ENCODE results near the gene NCKAP1. TPM values are rescaled to one million over a fixed set of nuclear protein-coding genes. Genes with fewer than 3 reads are reported as not detected.
"Not testable (repeated sequence)": the region's sequence is repeated elsewhere in the genome, so short reads cannot be mapped to it uniquely, and the experiment has no call there.

Gene NCKAP1
- total RNA-seq, 8 experiments from 2014 or later, result 70.3 to 136 (median 86.6) TPM

DNA sequence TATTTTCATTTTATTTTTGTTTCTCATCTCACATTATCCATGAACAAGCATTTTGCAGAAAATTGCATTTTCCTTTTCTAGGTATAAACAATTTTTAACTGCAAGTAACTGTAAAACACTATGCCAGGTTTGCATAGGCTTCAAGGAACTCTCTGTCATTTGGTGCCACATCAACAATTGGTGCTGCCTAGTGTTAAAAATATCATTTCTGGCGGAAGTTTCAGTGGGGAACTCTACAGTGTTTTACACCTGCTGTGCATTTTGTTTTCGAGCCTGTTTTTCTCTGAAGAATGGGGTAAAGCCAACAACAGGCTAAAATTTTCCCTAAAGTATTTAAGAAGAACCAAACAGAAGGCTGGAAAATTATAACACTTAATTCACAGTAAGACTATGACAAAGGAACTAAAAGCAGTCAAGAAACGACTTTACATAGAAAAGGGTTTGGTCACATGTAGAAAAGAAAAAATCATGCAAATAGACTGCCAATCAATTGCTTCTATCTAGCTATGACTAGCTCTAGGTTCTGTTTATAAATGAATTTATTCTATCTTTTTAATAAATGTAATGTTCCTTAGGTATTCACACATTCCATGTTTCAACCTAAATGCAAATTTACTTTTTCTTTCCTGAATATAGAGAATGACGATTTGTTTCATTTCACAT, 150.4 kb downstream of the NCKAP1 start:
- WGBS, 10 experiments, result 44 to 100% (median 89%) methylated on average over 1 to 4 of the region's 4 CpGs
- Histone ChIP-seq H3K27ac (no peak overlapping the region), H3K4me3 (no peak overlapping the region), H3K4me1 (replicated peaks in 1 of 2) (peaks cover 2 to 30% of the 10 kb centered on the region in 2 donors)
- in situ Hi-C loops (cut with MboI; ENCODE audit: low pct_unique_long_range_greater_than_20kb in 2 of 9, low sequenced_read_pairs in 9 of 9, unreplicated experiment in 9 of 9), result no loop called here
- ATAC-seq (replicated peaks in 6 of 8), result no peak

DNA sequence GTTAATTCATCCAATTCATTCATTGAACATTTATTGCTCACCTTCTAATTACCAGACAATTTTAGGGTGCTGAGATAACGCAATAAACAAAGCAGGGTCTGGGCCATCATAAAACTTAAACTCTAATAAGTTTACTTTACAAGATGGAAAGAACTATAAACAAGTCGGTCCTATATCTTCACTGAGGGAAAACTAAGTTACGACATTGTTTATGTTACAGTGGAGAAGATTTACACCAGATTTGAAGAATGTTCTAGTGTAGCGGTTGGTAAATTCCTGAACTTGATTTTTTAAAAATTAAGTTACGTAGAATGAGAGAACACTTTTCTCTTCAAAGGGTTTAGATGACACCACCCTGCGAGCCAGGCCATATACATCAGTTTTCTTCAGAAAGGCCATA, 151.2 kb downstream of the NCKAP1 start:
- in situ Hi-C loops (cut with MboI; ENCODE audit: low pct_unique_long_range_greater_than_20kb in 2 of 9, low sequenced_read_pairs in 9 of 9, unreplicated experiment in 9 of 9), result no loop called here
- H3K4me1 ChIP-seq (replicated peaks in 1 of 2), result peaks cover 2 to 23% of the 10 kb centered on the region in 2 donors
- H3K27ac ChIP-seq, result no peak overlapping the region
- WGBS, 10 experiments, result 63 to 96% (median 91%) methylated on average over 3 to 5 of the region's 6 CpGs
- no peak for ATAC-seq (replicated peaks in 6 of 8)
- no peak overlapping the region for H3K4me3 ChIP-seq

DNA sequence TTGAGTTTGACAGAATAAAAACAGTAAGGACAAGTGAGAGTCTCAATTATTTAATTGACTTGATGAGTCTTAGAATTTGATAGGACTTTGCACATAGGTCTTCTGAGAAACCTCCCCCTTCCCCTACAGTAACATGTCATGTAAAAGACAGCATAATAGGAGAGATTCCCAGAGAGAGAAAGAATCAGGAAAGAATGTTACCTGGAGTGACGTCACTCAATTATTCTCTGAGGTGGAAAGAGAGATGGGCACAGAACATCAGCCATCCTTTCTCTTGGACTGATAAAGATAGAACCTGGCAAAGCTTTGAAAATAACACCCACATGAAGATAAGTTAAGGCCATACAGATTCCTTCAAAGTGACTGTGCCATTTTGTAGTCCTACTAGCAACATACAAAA, 152.5 kb downstream of the NCKAP1 start:
- Histone ChIP-seq H3K4me3 (no peak overlapping the region), H3K27ac (no peak overlapping the region), H3K4me1 (replicated peaks in 1 of 2) (peaks cover 0 to 10% of the 10 kb centered on the region in 2 donors)
- in situ Hi-C loops (cut with MboI; ENCODE audit: low pct_unique_long_range_greater_than_20kb in 2 of 9, low sequenced_read_pairs in 9 of 9, unreplicated experiment in 9 of 9), result no loop called here
- no peak for ATAC-seq (replicated peaks in 6 of 8)
- WGBS, 10 experiments, result 36 to 100% (median 87%) methylated on average over 1 of the region's 1 CpG; no CpG with 5 or more reads in 2 of the 10 experiments

DNA sequence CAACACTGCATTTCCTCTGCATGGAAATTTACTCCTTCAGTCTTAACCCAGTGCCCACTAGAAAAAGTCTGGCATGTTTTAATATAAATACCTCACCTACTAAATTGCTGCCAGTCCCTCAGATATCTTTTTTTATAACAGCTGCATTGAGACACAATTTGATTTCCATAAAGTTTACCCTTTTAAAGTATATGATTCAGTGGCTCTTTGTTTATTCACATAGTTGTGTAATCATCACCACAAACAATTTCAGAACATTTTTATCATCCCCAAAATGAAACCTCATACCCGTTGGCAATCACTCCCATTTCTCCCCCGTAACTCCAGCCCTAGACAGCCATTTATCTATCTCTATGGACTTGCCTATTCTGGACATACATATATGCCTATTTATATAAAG, 154.8 kb downstream of the NCKAP1 start:
- Histone ChIP-seq H3K27ac (no peak overlapping the region), H3K4me3 (no peak overlapping the region), H3K4me1 (replicated peaks in 1 of 2) (no peaks in the 10 kb centered on the region)
- WGBS, 10 experiments, result 54 to 92% (median 85%) methylated on average over 1 to 2 of the region's 2 CpGs; no CpG with 5 or more reads in 1 of the 10 experiments
- no peak for ATAC-seq (replicated peaks in 6 of 8)
- in situ Hi-C loops (cut with MboI; ENCODE audit: low pct_unique_long_range_greater_than_20kb in 2 of 9, low sequenced_read_pairs in 9 of 9, unreplicated experiment in 9 of 9), result no loop called here

DNA sequence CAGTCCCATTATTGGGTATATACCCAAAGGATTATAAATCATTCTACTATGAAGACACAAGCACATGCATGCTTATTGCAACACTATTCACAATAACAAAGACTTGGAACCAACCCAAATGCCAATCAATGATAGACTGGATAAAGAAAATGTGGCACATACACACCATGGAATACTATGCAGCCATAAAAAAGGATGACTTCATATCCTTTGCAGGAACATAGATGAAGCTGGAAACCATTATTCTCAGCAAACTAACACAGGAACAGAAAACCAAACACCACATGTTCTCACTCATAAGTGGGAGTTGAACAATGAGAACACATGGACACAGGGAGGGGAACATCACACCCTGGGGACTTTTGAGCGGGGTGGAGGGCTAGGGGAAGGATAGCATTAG, 158.2 kb downstream of the NCKAP1 start:
- in situ Hi-C loops (cut with MboI; ENCODE audit: low pct_unique_long_range_greater_than_20kb in 2 of 9, low sequenced_read_pairs in 9 of 9, unreplicated experiment in 9 of 9); H3K4me1 ChIP-seq (replicated peaks in 1 of 2); ATAC-seq (replicated peaks in 6 of 8); H3K4me3 ChIP-seq; H3K27ac ChIP-seq: not testable (repeated sequence)
- 0 to 100% (median 85%) methylated on average over 1 of the region's 1 CpG; no CpG with 5 or more reads in 4 of the 10 experiments for WGBS, 10 experiments

DNA sequence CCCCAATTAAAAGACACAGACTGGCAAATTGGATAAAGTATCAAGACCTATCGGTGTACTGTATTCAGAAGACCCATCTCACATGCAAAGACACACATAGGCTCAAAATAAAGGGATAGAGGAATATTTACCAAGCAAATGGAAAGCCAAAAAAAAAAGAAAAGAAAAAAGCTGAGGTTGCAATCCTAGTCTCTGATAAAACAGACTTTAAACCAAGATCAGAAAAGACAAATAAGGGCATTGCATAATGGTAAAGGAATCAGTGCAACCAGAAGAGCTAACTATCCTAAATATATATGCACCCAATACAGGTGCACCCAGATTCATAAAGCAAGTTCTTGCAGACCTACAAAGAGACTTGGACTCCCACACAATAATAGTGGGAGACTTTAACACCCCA, 161.6 kb downstream of the NCKAP1 start:
- in situ Hi-C loops (cut with MboI; ENCODE audit: low pct_unique_long_range_greater_than_20kb in 2 of 9, low sequenced_read_pairs in 9 of 9, unreplicated experiment in 9 of 9); H3K27ac ChIP-seq; H3K4me3 ChIP-seq; ATAC-seq (replicated peaks in 6 of 8); H3K4me1 ChIP-seq (replicated peaks in 1 of 2): not testable (repeated sequence)
- WGBS, 10 experiments, result 25 to 100% (median 86%) methylated on average over 1 of the region's 1 CpG; no CpG with 5 or more reads in 1 of the 10 experiments

DNA sequence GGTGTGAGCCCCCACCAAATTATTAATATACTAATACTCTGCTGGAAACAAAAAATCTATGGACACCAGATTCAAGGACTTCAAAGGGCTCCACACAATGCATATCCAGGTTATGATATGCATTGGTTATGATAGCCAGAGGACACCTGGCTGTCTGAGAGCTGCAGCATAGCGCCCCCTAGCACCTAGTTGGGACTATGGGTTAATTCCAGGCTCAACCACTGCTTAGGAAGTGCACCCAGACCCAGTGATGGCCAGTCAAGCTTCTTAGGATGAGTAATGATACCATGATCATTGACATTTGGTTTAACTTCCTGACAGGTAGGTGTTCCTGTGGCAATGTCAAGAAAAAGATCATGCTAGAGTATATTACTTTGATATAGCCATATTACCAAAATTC, 168.0 kb downstream of the NCKAP1 start:
- in situ Hi-C loops (cut with MboI; ENCODE audit: low pct_unique_long_range_greater_than_20kb in 2 of 9, low sequenced_read_pairs in 9 of 9, unreplicated experiment in 9 of 9), result no loop called here
- Histone ChIP-seq H3K27ac (no peak overlapping the region), H3K4me3 (no peak overlapping the region), H3K4me1 (replicated peaks in 1 of 2) (peaks cover 17 to 23% of the 10 kb centered on the region in 2 donors)
- 0 to 50% (median 34%) methylated on average over 1 of the region's 1 CpG; no CpG with 5 or more reads in 6 of the 10 experiments for WGBS, 10 experiments
- ATAC-seq (replicated peaks in 6 of 8), result no peak

DNA sequence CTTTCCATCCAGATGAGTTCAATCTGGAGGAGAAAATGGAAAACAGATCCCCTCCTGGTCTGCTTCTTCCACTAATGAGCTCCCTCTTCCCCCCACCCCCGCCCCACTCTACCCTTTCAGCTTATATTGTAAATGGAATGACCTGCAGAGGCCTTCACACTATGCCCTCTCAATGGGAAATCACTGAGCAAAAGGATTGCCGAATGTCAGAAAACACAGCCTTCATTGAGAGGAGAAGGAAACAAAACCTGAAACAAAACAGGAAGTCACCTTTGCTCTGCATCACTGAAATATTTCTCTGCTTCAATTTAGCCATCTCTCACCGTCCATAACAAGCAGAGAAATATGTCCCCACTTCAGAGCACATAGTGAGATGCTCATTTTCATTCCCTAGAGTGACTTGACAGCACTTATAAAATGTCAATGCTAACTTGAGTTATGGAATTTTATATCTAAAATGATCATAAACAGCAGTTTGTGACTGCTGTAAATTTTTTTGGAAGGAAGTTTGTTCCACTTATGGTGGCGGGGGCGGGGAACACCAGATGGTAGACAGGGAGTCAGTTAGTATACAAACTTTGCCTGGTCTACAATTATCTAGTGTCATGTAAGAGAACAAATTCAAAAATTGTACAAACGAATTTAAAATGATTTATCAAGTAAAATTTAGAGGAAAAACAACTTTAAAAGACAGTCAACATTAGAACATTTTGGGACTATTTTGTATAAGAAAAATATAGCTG, 170.0 kb downstream of the NCKAP1 start:
- Histone ChIP-seq H3K4me1 (replicated peaks in 1 of 2) (peaks cover 17 to 31% of the 10 kb centered on the region in 2 donors), H3K27ac (no peak overlapping the region), H3K4me3 (no peak overlapping the region)
- in situ Hi-C loops (cut with MboI; ENCODE audit: low pct_unique_long_range_greater_than_20kb in 2 of 9, low sequenced_read_pairs in 9 of 9, unreplicated experiment in 9 of 9), result no loop called here
- 0 to 85% (median 48%) methylated on average over 1 to 6 of the region's 6 CpGs for WGBS, 10 experiments
- no peak for ATAC-seq (replicated peaks in 6 of 8)

DNA sequence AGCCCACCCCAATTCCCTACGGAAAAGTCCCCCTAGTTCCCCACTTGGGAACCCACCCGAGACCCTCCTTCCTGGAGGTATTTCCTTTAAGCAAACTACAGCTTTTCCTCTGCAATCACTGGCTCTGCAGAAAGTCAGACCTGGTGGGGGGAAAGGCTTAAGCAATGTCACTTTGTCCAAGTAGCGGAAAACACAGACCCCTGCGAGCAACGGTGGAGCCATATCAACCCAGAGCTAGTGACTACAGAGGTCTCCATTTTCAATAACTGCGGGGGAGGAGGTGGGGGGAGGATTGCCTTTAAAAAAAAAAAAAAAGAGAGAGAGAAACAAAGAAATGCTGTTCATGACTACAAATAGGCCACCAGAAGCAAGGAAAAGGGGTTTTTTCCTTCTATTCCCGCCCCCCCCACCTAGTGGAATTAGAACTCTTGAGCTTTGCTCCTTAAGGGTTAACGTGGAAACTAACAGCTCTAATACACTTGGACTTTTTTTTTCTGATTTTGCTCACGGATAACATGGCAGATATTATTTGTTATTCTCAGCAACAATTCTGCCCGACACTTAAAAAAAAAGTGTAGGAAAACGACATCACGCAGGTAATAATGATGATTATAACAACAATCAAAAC, 170.7 kb downstream of the NCKAP1 start:
- WGBS, 10 experiments, result 21 to 75% (median 38%) methylated on average over 1 to 8 of the region's 12 CpGs
- H3K27ac ChIP-seq, result no peak overlapping the region
- peaks cover 17 to 38% of the 10 kb centered on the region in 2 donors for H3K4me1 ChIP-seq (replicated peaks in 1 of 2)
- in situ Hi-C loops (cut with MboI; ENCODE audit: low pct_unique_long_range_greater_than_20kb in 2 of 9, low sequenced_read_pairs in 9 of 9, unreplicated experiment in 9 of 9), result no loop called here
- peak overlapping the region in 4 of 5 donors; percentile 12 to 29 (median 22) for H3K4me3 ChIP-seq
- peak in 5 of 8 experiments; percentile 29 to 32 (median 31) for ATAC-seq (replicated peaks in 6 of 8)

DNA sequence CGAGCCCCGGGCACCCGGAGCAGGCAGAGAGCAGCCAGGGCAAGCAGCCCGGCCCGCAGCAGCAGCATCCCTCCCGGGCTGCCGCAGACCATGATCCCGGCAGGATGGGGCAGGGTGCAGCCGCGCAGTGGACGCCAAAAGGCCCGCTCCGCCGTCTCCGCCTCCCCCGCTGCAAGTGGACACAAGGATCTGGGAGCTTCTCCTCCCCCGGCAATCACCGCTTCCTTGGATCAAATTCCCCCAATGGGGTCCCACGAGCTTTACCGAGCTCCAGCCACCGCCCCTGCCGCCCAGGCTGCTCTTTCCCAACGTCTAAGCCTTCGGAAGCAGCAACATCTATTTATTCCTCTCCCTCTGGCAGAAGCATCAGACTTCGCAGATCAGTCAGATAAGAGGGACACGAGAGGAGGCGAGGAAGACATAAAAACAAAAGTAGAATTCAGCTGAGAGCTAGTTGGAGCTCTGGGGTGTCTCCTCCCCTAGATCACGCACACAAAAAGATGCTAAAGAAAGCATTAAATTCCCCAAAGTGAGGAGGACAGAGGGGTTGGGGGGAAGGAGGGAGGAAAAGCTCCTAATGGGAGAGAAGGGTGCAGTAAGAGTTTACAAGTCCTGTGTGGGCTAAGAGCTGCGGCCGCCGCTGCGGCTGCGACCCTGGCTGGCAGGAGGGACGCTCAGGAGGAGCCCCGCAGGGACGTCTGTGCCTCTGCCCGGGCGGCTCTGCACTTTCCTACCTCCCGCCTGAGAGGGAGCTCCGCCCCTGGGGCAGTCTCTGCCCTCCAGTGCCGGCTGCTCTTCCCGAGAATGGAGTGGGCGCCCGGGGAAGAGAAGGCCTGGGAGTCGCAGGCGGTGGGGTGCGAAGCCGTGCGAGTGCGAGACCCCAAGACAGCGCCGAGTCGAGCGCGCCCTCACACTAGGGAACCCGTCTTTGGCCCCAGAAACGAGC, 171.5 kb downstream of the NCKAP1 start, which contains the start of gene FRZB:
TSS of gene FRZB (minus strand) at position 177 of the 946 bp plus-strand sequence. CDS start at position 92, 85 bp downstream.
- in situ Hi-C loops (cut with MboI; ENCODE audit: low pct_unique_long_range_greater_than_20kb in 2 of 9, low sequenced_read_pairs in 9 of 9, unreplicated experiment in 9 of 9), result no loop called here
- Histone ChIP-seq H3K27ac (no peak within 1 kb of the TSS), H3K4me3 (peak within 1 kb of the TSS in 4 of 5 donors; percentile 12 to 29 (median 22)), H3K4me1 (replicated peaks in 1 of 2) (peaks cover 17 to 45% of the 10 kb centered on the region in 2 donors)
- 0 to 40% (median 17%) methylated on average over 1 to 17 of the region's 57 CpGs; no CpG with 5 or more reads in 1 of the 10 experiments for WGBS, 10 experiments
- ATAC-seq (replicated peaks in 6 of 8), result peak; percentile 65 to 86 (median 81)

DNA sequence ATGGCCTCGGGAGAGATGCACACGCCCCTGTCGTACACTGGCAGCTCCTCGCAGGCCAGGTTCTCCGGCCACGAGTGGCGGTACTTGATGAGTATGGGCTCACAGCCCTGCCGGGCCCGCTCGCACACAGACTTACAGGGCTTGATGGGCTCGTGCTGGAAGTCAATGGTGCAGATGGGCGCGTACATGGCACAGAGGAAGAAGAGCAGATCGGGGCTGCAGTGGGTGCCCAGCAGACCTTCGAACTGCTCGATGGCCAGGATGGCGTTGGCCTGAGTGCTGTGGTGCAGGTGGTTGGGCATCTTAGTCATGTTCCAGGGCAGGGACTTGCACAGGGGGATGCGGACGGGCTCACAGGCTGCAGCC, 172.2 kb downstream of the NCKAP1 start:
- in situ Hi-C loops (cut with MboI; ENCODE audit: low pct_unique_long_range_greater_than_20kb in 2 of 9, low sequenced_read_pairs in 9 of 9, unreplicated experiment in 9 of 9), result no loop called here
- peak overlapping the region in 4 of 5 donors; percentile 12 to 29 (median 22) for H3K4me3 ChIP-seq
- no peak overlapping the region for H3K27ac ChIP-seq
- H3K4me1 ChIP-seq (replicated peaks in 1 of 2), result peaks cover 17 to 52% of the 10 kb centered on the region in 2 donors
- peak in 5 of 8 experiments; percentile 6 to 31 (median 22) for ATAC-seq (replicated peaks in 6 of 8)
- WGBS, 10 experiments, result 0 to 83% (median 46%) methylated on average over 3 to 13 of the region's 19 CpGs; no CpG with 5 or more reads in 3 of the 10 experiments

DNA sequence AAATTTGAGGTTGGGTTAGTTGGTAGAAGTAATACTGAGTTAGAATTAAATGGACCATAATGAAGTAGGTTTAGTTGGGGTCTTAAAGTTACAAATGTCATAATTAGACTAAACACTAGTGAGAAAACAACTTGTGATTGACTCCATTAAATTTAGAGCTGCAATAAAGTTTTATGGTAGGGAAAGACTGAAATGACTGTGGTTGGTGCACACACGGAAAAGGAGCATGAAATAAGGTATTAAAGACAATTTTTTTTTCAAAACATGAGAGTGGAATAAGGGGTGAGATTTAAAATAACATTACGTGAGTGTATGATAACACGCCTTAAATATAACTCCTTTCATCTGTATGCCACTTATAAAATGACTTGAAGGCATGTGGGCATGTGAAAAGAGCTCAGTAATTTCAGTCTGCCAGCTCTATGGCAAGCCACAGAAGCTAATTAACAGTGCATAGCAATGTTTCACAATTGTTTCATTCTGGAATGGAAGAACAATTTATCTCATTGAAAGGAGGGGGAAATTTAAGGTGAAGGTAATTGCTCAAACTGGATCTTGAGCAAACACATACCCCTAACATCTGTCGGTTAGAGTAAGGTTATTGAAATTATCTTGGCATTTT, 173.2 kb downstream of the NCKAP1 start:
- Histone ChIP-seq H3K4me3 (no peak overlapping the region), H3K4me1 (replicated peaks in 1 of 2) (peaks cover 17 to 53% of the 10 kb centered on the region in 2 donors), H3K27ac (no peak overlapping the region)
- ATAC-seq (replicated peaks in 6 of 8), result no peak
- WGBS, 10 experiments, result 73 to 100% (median 84%) methylated on average over 1 to 4 of the region's 4 CpGs
- in situ Hi-C loops (cut with MboI; ENCODE audit: low pct_unique_long_range_greater_than_20kb in 2 of 9, low sequenced_read_pairs in 9 of 9, unreplicated experiment in 9 of 9), result no loop called here
